Neural cell (in vitro differentiated cells): ENCODE data around the gene KCNH2.

ENCODE experiments used
- CTCF ChIP-seq: fragments of 450-650 bp; IDR thresholded peaks from 2 replicates; pipeline ENCODE4 v1.5.1; 2014; ENCODE audit warnings: antibody characterized with exemption, mild to moderate bottlenecking, moderate library complexity; ENCODE audit not compliant: poor library complexity, severe bottlenecking
- EP300 ChIP-seq: fragments of 450-650 bp; conservative IDR thresholded peaks from 2 replicates; pipeline ENCODE4 v1.6.1; 2014; ENCODE audit warnings: antibody characterized with exemption, mild to moderate bottlenecking, moderate library complexity; ENCODE audit not compliant: poor library complexity, severe bottlenecking
- EZH2 ChIP-seq: fragments of 200-600, 300-800 bp; shearing (Covaris generic), sonication (generic); IDR thresholded peaks from 2 replicates; pipeline ENCODE4 v1.6.1; 2014; ENCODE audit warnings: antibody characterized with exemption, low read length, borderline replicate concordance, mild to moderate bottlenecking; ENCODE audit not compliant: insufficient read depth, poor library complexity, severe bottlenecking
- MXI1 ChIP-seq: fragments of 450-650 bp; conservative IDR thresholded peaks from 2 replicates; pipeline ENCODE4 v1.6.1; 2014; ENCODE audit warnings: antibody characterized with exemption, mild to moderate bottlenecking; ENCODE audit not compliant: poor library complexity, severe bottlenecking
- POLR2AphosphoS5 ChIP-seq: IDR thresholded peaks from 2 replicates; pipeline ENCODE4 v1.6.1; 2012
- TAF1 ChIP-seq: IDR thresholded peaks from 2 replicates; pipeline ENCODE4 v1.6.1; 2012; ENCODE audit warnings: low read depth

GRCh38 chr7:150947761-150948651 lies 30.1 kb downstream of the KCNH2 start:
- TF ChIP-seq CTCF (no peak), MXI1 (no peak), EZH2 (no peak), POLR2AphosphoS5 (no peak), TAF1 (no peak), EP300 (no peak)
